ENCODE measurements around the gene RFK. TPM values are rescaled to one million over a fixed set of nuclear protein-coding genes. Genes with fewer than 3 reads are reported as not detected.

Gene RFK
- total RNA-seq, 3 donors from 2014 or later (not counting 1 experiment from before 2014, with no cell fraction given), result 8.7 to 11.5 (median 9.2) TPM

GRCh38 chr9:76405340-76405739 lies 11.1 kb upstream of the RFK start:
- H3K36me3 ChIP-seq (ENCODE audit: control insufficient read depth, insufficient read depth, low read length), result no peaks in the 10 kb centered on the region
- DNase-seq (no peak), ATAC-seq (no peak)
- no peaks in the 10 kb centered on the region for H3K9me3 ChIP-seq (ENCODE audit: control insufficient read depth, insufficient read depth, low read length)
- H3K27me3 Mint-ChIP-seq (ENCODE audit: low read depth in 2 of 2), result peaks cover 0 to 4% of the 10 kb centered on the region in 2 donors
- H3K4me3 Mint-ChIP-seq, result no peak overlapping the region
- no peaks in the 10 kb centered on the region for H3K27me3 ChIP-seq (ENCODE audit: control insufficient read depth, insufficient read depth, low read length)
- peaks cover 6 to 8% of the 10 kb centered on the region in 2 donors for H3K4me1 Mint-ChIP-seq
- no peak overlapping the region for H3K27ac ChIP-seq (ENCODE audit: low read length)
- H3K4me1 ChIP-seq (ENCODE audit: control insufficient read depth, insufficient read depth, low read length), result no peaks in the 10 kb centered on the region
- WGBS (ENCODE audit: insufficient coverage), result 91% methylated on average over 2 of the region's 3 CpGs
- no peaks in the 10 kb centered on the region for H3K36me3 Mint-ChIP-seq
- no peak for TF ChIP-seq CTCF (IDR thresholded peaks at IDR 0.05)
- no peaks in the 10 kb centered on the region for H3K9me3 Mint-ChIP-seq
- H3K4me3 ChIP-seq (ENCODE audit: low read length), result no peak overlapping the region
- H3K27ac Mint-ChIP-seq, result no peak overlapping the region
- intact Hi-C loops (cut with micrococcal nuclease), result no loop called here

- ATAC-seq (no peak), DNase-seq (no peak)
- no peaks in the 10 kb centered on the region for H3K27me3 ChIP-seq (ENCODE audit: control insufficient read depth, insufficient read depth, low read length)
- Mint-ChIP-seq H3K9me3 (no peaks in the 10 kb centered on the region), H3K36me3 (no peaks in the 10 kb centered on the region), H3K27ac (no peak overlapping the region), H3K4me1 (peaks cover 6 to 8% of the 10 kb centered on the region in 2 donors), H3K4me3 (no peak overlapping the region), H3K27me3 (ENCODE audit: low read depth in 2 of 2) (peaks cover 0 to 6% of the 10 kb centered on the region in 2 donors)
- no peak for TF ChIP-seq CTCF (IDR thresholded peaks at IDR 0.05)
- H3K9me3 ChIP-seq (ENCODE audit: control insufficient read depth, insufficient read depth, low read length), result no peaks in the 10 kb centered on the region
- 60% methylated on average over 1 of the region's 1 CpG for WGBS (ENCODE audit: insufficient coverage)
- intact Hi-C loops (cut with micrococcal nuclease), result no loop called here
- H3K4me1 ChIP-seq (ENCODE audit: control insufficient read depth, insufficient read depth, low read length), result no peaks in the 10 kb centered on the region
- H3K36me3 ChIP-seq (ENCODE audit: control insufficient read depth, insufficient read depth, low read length), result no peaks in the 10 kb centered on the region
- no peak overlapping the region for H3K27ac ChIP-seq (ENCODE audit: low read length)
- H3K4me3 ChIP-seq (ENCODE audit: low read length), result no peak overlapping the region
Observed at GRCh38 chr9:76404401-76404800, 10.2 kb upstream of the RFK start.

- H3K4me3 Mint-ChIP-seq, result peak overlapping the region; percentile 67
- DNase-seq (peak in 1 of 2 donors; percentile 75), ATAC-seq (peak; percentile 76 to 87 (median 80))
- H3K4me1 Mint-ChIP-seq, result peaks cover 6 to 8% of the 10 kb centered on the region in 2 donors
- H3K4me1 ChIP-seq (ENCODE audit: control insufficient read depth, insufficient read depth, low read length), result no peaks in the 10 kb centered on the region
- peak overlapping the region; percentile 53 to 61 for H3K27ac Mint-ChIP-seq
- peaks cover 0 to 6% of the 10 kb centered on the region in 2 donors for H3K27me3 Mint-ChIP-seq (ENCODE audit: low read depth in 2 of 2)
- peak; percentile 52 for TF ChIP-seq CTCF (IDR thresholded peaks at IDR 0.05)
- H3K36me3 ChIP-seq (ENCODE audit: control insufficient read depth, insufficient read depth, low read length), result no peaks in the 10 kb centered on the region
- no peak overlapping the region for H3K4me3 ChIP-seq (ENCODE audit: low read length)
- no peaks in the 10 kb centered on the region for H3K9me3 ChIP-seq (ENCODE audit: control insufficient read depth, insufficient read depth, low read length)
- no peaks in the 10 kb centered on the region for H3K36me3 Mint-ChIP-seq
- H3K9me3 Mint-ChIP-seq, result no peaks in the 10 kb centered on the region
- WGBS (ENCODE audit: insufficient coverage), result 0% methylated on average over 2 of the region's 2 CpGs
- intact Hi-C loops (cut with micrococcal nuclease), result loop anchor here (1.0 kb wide), 2 partner anchors 255 to 301 kb away; no protein-coding TSS in a partner anchor
- H3K27ac ChIP-seq (ENCODE audit: low read length), result no peak overlapping the region
- H3K27me3 ChIP-seq (ENCODE audit: control insufficient read depth, insufficient read depth, low read length), result no peaks in the 10 kb centered on the region
Observed at GRCh38 chr9:76403352-76403751, 9.1 kb upstream of the RFK start.

All from natural killer cell (primary cell).